ELF-1 (cell line): ENCODE results near the gene EIPR1.

Experiments
- DNase-seq: peaks from one replicate; pipeline ENCODE4 v3.0.0-alpha.2; 2016; ENCODE audit warnings: low read depth, low spot score

EIPR1 gene

DNA sequence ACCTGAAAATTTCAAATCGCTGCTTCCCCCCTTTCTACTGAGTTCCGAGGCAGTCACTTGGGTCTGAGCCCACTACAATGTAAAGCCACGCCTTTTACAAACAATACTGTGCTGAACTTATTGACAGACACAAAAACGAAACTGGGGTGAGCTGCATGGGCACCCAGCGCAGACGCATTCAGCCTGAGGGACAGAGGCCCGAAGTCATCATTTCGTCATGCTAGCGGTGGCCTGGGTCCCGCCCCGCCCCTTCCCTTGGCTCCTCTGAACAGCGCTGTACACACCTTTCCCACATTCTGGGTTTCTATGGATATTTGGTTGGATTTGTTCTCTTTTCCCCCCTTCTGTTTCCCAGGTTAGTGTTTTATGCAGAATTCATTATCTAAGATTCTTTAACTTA, 71.7 kb downstream of the EIPR1 start:
- DNase-seq: no peak

DNA sequence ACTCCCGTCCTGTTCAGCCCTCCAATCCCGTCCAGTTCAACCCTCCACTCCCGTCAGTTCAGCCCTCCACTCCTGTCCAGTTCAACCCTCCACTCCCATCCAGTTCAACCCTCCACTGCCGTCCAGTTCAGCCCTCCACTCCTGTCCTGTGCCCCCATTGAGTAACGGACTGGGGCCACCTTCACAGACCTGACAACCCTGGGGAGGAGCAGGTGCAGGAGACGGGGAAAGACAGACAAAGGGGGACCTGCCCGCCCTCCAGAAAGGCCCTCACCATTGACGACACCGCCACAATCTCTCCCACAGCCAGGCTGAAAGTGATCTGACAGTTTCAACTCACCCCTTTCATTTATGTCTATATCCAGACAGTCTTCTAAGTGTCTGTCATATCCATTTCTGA, 72.2 kb downstream of the EIPR1 start:
- no peak for DNase-seq

- peak; percentile 92 for DNase-seq
Measured at GRCh38 chr2:3303583-3304406, 73.8 kb downstream of the EIPR1 start.

GRCh38 chr2:3302751-3303582, 74.7 kb downstream of the EIPR1 start:
- DNase-seq: no peak

DNA sequence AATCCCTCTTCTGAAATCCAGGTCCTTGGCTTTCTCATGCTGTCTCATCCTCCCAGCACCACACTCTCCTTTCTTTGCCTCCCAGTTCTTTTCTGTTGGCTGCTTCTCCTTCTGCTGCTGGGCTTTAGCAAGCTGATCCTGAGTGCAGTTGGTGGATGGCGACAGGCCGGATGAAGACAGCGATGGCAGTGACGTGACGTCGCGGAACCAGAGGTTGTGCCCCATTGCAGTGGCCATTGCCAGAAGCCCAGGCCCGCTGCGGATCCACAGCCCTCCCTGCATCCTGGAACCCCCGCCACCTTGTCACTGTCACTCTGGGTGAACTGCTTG, 75.2 kb downstream of the EIPR1 start:
- DNase-seq: no peak

- DNase-seq: no peak
Measured at GRCh38 chr2:3301001-3301400, 76.6 kb downstream of the EIPR1 start.

DNA sequence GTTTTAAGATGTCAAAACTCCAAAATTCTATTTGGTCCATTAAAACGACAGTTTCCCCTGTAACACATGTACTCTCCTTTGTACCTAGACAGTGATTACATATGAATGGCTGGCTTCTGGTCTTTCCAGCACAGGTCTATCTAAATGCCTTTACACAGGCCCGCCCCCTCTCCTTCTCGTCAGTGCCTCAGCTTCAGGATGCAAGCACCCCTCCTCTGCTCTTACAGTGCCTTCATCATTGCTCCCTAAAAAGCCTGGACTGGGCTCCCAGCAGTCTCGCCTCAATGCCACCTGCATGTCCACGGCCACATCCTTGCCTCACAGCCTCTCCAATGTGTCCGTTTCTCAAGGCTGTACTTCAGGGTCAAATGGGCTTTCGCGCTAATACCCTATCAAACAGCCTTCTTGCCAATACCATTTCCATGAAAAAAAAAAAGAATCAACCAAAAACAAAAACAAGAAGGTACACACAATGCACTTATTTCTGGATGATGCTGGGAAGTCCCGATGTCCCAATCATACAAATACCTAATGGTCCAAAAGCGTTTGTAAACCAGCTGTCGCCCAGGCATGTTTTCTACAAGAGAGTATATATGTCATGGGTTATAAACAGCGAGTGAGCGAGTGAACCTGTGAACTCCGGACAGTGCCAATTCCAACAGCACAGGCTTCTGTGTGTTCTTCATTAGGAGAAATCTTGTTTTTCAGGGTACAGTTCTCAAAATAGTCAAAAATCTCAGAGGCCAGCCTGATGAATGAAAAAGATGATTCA, 77.2 kb downstream of the EIPR1 start:
- DNase-seq: no peak

- no peak for DNase-seq
Measured at GRCh38 chr2:3299703-3300102, 77.9 kb downstream of the EIPR1 start.

- no peak for DNase-seq
Measured at GRCh38 chr2:3299130-3299529, 78.5 kb downstream of the EIPR1 start.

GRCh38 chr2:3298191-3298590, 79.4 kb downstream of the EIPR1 start:
- DNase-seq: no peak

DNA sequence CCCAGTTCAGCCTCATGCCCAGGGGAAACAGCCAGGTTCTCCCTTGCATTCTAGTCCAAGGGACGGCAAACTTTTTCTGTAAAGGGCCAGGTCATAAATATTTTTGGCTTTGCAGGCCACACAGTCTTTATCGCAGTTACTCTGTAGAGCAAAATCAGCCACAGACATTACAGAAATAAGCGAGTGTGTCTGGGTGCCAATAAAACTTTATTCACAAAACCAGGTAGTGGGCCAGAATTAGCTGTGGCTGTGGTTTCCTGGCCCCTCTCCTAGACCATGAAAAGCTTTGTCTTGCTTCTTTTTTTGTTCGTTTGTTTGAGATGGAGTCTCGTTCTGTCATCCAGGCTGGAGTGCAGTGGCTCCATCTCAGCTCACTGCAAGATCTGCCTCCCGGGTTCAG, 80.1 kb downstream of the EIPR1 start:
- DNase-seq: no peak

- DNase-seq: no peak
Measured at GRCh38 chr2:3296182-3296972, 81.2 kb downstream of the EIPR1 start.

DNA sequence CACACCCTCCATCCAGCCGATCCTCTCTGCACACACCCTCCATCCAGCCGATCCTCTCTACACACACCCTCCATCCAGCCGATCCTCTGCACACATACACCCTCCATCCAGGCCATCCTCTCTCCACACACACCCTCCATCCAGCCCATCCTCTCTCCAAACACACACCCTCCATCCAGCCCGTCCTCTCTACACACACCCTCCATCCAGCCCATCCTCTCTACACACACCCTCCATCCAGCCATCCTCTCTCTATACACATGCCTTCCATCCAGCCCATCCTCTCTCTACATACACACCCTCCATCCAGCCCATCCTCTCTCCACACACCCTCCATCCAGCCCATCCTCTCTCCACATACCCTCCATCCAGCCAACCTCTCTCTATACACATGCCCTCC, 83.1 kb downstream of the EIPR1 start:
- DNase-seq: no peak

- DNase-seq: no peak
Measured at GRCh38 chr2:3294069-3294468, 83.5 kb downstream of the EIPR1 start.

- DNase-seq: peak; percentile 8
Measured at GRCh38 chr2:3293221-3293620, 84.4 kb downstream of the EIPR1 start.

GRCh38 chr2:3292416-3292815, 85.2 kb downstream of the EIPR1 start:
- no peak for DNase-seq

DNA sequence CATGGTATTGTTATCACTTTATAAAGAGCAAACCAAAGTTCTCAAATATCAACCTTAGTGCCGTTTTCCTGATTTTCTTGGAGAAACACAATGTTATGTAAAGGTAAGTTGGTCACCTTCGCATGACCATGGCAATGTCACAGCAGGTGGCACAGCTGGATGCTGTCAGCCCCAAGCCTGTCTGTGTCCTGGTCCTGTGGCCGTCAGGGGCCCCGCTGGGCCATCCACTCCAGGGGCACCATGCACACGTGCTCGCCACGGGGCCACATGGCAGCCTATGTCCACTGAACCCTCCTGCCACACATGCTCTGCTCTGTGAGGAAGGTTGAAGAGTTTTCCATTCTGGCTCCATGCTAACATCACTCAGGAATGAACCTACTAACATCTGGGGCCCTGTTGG, 85.9 kb downstream of the EIPR1 start:
- DNase-seq: no peak

DNA sequence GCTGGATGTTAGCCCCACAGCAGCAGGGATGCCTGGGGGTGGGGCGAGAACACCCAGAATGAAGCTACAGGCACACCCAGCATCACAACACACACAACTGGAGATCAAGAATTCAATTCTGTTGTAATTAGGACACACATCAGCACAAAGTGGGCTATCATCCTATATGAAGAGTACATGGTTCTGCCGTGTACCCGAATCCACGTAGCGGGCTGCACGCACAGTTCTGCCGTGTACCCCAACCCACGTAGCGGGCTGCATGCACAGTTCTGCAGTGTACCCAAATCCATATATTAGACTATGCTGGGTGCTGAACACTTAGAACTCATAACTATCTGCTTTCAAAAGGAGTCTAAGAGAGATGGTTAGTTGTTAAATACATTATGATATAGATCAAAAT, 86.5 kb downstream of the EIPR1 start:
- DNase-seq: no peak

DNA sequence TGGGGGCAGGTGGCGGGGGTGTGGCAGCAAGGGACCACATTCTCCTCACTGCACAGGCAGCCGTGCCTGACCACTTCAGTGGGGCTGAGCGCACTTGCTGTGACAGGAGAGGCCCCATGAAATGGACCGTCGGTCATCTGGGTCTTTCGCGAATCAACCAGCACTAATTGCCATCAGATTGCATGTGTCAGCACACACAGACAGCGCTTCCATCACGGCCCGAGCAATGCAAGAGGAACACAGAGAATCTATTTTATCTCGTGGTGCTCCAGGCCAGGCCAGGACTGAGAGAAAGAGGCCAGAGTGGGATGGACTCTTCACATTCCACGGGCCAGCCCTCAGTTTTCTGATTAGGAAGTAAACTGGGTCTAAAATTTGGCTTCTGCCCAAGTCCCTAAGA, 87.0 kb downstream of the EIPR1 start:
- DNase-seq: no peak

GRCh38 chr2:3289971-3290370, 87.6 kb downstream of the EIPR1 start:
- no peak for DNase-seq

DNA sequence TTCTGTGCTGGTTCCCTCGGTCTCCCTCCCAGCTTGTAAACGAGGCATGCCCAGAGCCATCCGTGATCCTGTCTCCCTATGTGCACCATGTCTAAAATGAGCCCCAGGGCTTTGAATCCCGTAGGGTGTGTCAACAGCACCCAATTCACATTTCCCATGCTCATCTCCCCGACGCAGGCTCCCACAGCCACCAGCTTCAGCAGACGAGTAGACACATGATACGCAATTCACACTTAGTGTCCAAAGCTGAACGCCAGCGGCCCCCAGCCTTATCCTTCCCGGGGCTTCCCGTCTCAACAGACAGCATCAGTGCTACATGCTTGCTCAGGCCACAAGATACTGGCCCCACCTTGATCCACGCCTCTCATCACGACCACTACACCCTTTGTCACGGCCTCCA, 88.1 kb downstream of the EIPR1 start:
- no peak for DNase-seq

DNA sequence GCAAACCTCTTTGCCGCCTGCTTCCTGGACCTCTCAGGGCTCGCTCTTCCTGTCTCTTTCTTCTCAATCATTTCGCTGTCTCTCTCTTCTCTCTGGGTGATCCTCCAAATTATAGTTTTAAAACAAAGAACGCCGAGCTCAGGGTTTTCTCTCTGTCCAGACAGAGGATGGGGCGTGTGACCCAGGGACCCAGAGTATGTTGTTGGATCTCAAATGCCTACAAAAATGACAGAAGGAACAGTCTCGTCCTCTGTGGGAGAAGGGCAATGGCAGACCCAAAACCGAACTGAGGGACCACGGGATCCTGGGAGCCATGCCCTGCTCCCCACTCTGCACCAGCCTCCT, 88.5 kb downstream of the EIPR1 start:
- DNase-seq: no peak
